Peyer's patch (tissue), 4 donors: ENCODE results near the gene EIF2B5. TPM values are rescaled to one million over a fixed set of nuclear protein-coding genes. Genes with fewer than 3 reads are reported as not detected.
A peak's percentile ranks its signal among the peaks of the same experiment; 100 is the strongest.

Experiments used
- DNase-seq, 3 donors: peaks; one replicate each; pipeline ENCODE4 v3.0.0-alpha.2; 2017 to 2019
- H3K27ac ChIP-seq, 4 donors: fragments of 200-600 bp; sonication (generic); one replicate each; pipeline ENCODE4 v1.5.1; 2016 to 2019
- H3K27me3 ChIP-seq, 2 donors: fragments of 200-600 bp; sonication (generic); one replicate each; pipeline ENCODE4 v1.5.1; 2019
- H3K36me3 ChIP-seq, 3 donors: fragments of 200-600 bp; sonication (generic); one replicate each; pipeline ENCODE4 v1.5.1; 2016 to 2019
- H3K4me1 ChIP-seq, 4 donors: fragments of 200-600 bp; sonication (generic); one replicate each; pipeline ENCODE4 v1.5.1; 2016 to 2019
- H3K4me3 ChIP-seq, 4 donors: fragments of 200-600 bp; sonication (generic); 1 replicate in 3 of 4; 2 replicates in 1 of 4; pipeline ENCODE4 v1.5.1; 2016 to 2019; ENCODE audit warnings: mild to moderate bottlenecking in 1 of 4
- H3K9me3 ChIP-seq, 4 donors: fragments of 200-600 bp; sonication (generic); one replicate each; pipeline ENCODE4 v1.5.1; 2016 to 2019; ENCODE audit warnings: mild to moderate bottlenecking in 1 of 4
- CTCF ChIP-seq, 6 experiments: fragments of 450-650 bp in 4 of 6; fragments of 200-600 bp in 2 of 6; sonication (generic) in 1 of 6; IDR thresholded peaks; one replicate each; pipeline ENCODE4 v1.5.1; 2017 to 2019; ENCODE audit warnings: antibody characterized with exemption in 6 of 6, mild to moderate bottlenecking in 3 of 6, moderate library complexity in 1 of 6
- POLR2A ChIP-seq, 2 donors: fragments of 450-650 bp; IDR thresholded peaks; one replicate each; pipeline ENCODE4 v1.5.1; 2017; ENCODE audit warnings: antibody characterized with exemption in 2 of 2, mild to moderate bottlenecking in 2 of 2, moderate library complexity in 2 of 2
- total RNA-seq, 4 donors: library from RNA; depleted of rRNA; stranded (reverse); fragments of >200 nt; gene quantifications; one replicate each; pipeline ENCODE4 v1.1.0, GENCODE V29; 2016

Gene EIF2B5
- total RNA-seq, 4 donors from 2014 or later, result 24.7 to 67.7 (median 41.6) TPM

GRCh38 chr3:184185461-184186183, 50.5 kb downstream of the EIF2B5 start:
- H3K9me3 ChIP-seq, result no peaks in the 10 kb centered on the region
- TF ChIP-seq CTCF (IDR thresholded peaks at IDR 0.05), result no peak
- H3K27ac ChIP-seq, result peak overlapping the region; percentile 74 to 89 (median 82)
- H3K36me3 ChIP-seq, result peaks cover 0 to 71% (median 4%) of the 10 kb centered on the region in 3 donors
- peaks cover 0 to 21% (median 14%) of the 10 kb centered on the region in 4 donors for H3K4me1 ChIP-seq
- H3K4me3 ChIP-seq, result peak overlapping the region; percentile 64 to 88 (median 81)
- DNase-seq, result peak; percentile 99 to 100 (median 100)
- no peaks in the 10 kb centered on the region for H3K27me3 ChIP-seq

GRCh38 chr3:184186184-184186901, 51.2 kb downstream of the EIF2B5 start, which contains the start of gene ABCF3:
ABCF3 (plus strand) TSS chr3:184186199; CDS start chr3:184186208, 9 bp downstream.
- no peaks in the 10 kb centered on the region for H3K9me3 ChIP-seq
- TF ChIP-seq CTCF (IDR thresholded peaks at IDR 0.05) (no peak), POLR2A (IDR thresholded peaks at IDR 0.05) (peak; percentile 57 to 60)
- peaks cover 0 to 71% (median 4%) of the 10 kb centered on the region in 3 donors for H3K36me3 ChIP-seq
- H3K4me1 ChIP-seq, result peaks cover 0 to 21% (median 14%) of the 10 kb centered on the region in 4 donors
- DNase-seq, result peak in 1 of 3 donors; percentile 76
- peak within 1 kb of the TSS; percentile 74 to 89 (median 82) for H3K27ac ChIP-seq
- peak within 1 kb of the TSS; percentile 64 to 88 (median 81) for H3K4me3 ChIP-seq
- no peaks in the 10 kb centered on the region for H3K27me3 ChIP-seq

- peak overlapping the region; percentile 64 to 88 (median 81) for H3K4me3 ChIP-seq
- no peaks in the 10 kb centered on the region for H3K27me3 ChIP-seq
- H3K4me1 ChIP-seq, result peaks cover 0 to 21% (median 14%) of the 10 kb centered on the region in 4 donors
- H3K27ac ChIP-seq, result peak overlapping the region; percentile 74 to 89 (median 82)
- TF ChIP-seq POLR2A (IDR thresholded peaks at IDR 0.05) (no peak), CTCF (IDR thresholded peaks at IDR 0.05) (no peak)
- no peaks in the 10 kb centered on the region for H3K9me3 ChIP-seq
- no peak for DNase-seq
- peaks cover 0 to 71% (median 4%) of the 10 kb centered on the region in 3 donors for H3K36me3 ChIP-seq
Measured at GRCh38 chr3:184186902-184187207, 51.7 kb downstream of the EIF2B5 start.

- Histone ChIP-seq H3K36me3 (peaks cover 0 to 71% (median 0%) of the 10 kb centered on the region in 3 donors), H3K9me3 (no peaks in the 10 kb centered on the region), H3K27me3 (no peaks in the 10 kb centered on the region), H3K27ac (no peak overlapping the region), H3K4me3 (no peak overlapping the region), H3K4me1 (peaks cover 0 to 21% (median 14%) of the 10 kb centered on the region in 4 donors)
- no peak for DNase-seq
- no peak for TF ChIP-seq POLR2A (IDR thresholded peaks at IDR 0.05)
- no peak for TF ChIP-seq CTCF (IDR thresholded peaks at IDR 0.05)
Measured at GRCh38 chr3:184188080-184188479, 52.9 kb downstream of the EIF2B5 start.

- peaks cover 0 to 71% (median 0%) of the 10 kb centered on the region in 3 donors for H3K36me3 ChIP-seq
- no peak for DNase-seq
- no peaks in the 10 kb centered on the region for H3K9me3 ChIP-seq
- no peaks in the 10 kb centered on the region for H3K27me3 ChIP-seq
- TF ChIP-seq CTCF (IDR thresholded peaks at IDR 0.05) (no peak), POLR2A (IDR thresholded peaks at IDR 0.05) (no peak)
- no peak overlapping the region for H3K27ac ChIP-seq
- no peak overlapping the region for H3K4me3 ChIP-seq
- H3K4me1 ChIP-seq, result peaks cover 0 to 21% (median 14%) of the 10 kb centered on the region in 4 donors
Measured at GRCh38 chr3:184189421-184189820, 54.3 kb downstream of the EIF2B5 start.
